ENCODE measurements around the gene ANTXR2. TPM values are rescaled to one million over a fixed set of nuclear protein-coding genes. Genes with fewer than 3 reads are reported as not detected.

ANTXR2 gene
- total and polyA plus RNA-seq, 7 donors, result 3.3 to 21.9 (median 10.3) TPM

DNA sequence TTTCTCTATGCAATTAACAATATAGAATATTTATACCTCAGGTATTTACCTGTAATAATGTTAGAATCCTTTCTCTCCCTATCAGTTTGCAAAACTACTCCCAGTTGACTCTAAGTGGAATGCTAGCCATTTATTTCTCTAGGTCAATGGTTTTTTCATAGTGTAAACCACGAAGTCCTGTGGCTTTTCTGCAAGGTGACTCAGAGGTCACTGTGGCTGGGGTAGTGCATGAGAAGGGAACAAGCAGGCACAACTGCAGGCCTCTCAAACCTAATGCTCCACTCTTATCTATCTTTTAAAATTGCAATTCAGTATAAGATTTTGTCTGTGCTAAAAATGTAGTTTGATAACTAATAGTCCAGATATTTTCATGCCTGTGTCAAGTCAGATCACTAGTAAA lies 159.4 kb downstream of the ANTXR2 start:
- H3K4me3 ChIP-seq, result no peak overlapping the region
- TF ChIP-seq, protein P1, sequence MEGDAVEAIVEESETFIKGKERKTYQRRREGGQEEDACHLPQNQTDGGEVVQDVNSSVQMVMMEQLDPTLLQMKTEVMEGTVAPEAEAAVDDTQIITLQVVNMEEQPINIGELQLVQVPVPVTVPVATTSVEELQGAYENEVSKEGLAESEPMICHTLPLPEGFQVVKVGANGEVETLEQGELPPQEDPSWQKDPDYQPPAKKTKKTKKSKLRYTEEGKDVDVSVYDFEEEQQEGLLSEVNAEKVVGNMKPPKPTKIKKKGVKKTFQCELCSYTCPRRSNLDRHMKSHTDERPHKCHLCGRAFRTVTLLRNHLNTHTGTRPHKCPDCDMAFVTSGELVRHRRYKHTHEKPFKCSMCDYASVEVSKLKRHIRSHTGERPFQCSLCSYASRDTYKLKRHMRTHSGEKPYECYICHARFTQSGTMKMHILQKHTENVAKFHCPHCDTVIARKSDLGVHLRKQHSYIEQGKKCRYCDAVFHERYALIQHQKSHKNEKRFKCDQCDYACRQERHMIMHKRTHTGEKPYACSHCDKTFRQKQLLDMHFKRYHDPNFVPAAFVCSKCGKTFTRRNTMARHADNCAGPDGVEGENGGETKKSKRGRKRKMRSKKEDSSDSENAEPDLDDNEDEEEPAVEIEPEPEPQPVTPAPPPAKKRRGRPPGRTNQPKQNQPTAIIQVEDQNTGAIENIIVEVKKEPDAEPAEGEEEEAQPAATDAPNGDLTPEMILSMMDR (IDR thresholded peaks at IDR 0.05), result no peak
- DNase-seq, result no peak
- intact Hi-C loops (cut with DNase I), result no loop called here
- no peaks in the 10 kb centered on the region for H3K9me3 ChIP-seq
- H3K27ac ChIP-seq, result no peak overlapping the region
- no peaks in the 10 kb centered on the region for H3K36me3 ChIP-seq (ENCODE audit: insufficient read depth in 1 of 2, low read depth in 1 of 2)
- no peaks in the 10 kb centered on the region for H3K27me3 ChIP-seq (ENCODE audit: insufficient read depth in 3 of 3, low read length in 2 of 3)
- WGBS, 3 donors, result 22 to 35% (median 24%) methylated on average over 1 of the region's 1 CpG
- ATAC-seq, result no peak
- H3K4me1 ChIP-seq, result no peaks in the 10 kb centered on the region

DNA sequence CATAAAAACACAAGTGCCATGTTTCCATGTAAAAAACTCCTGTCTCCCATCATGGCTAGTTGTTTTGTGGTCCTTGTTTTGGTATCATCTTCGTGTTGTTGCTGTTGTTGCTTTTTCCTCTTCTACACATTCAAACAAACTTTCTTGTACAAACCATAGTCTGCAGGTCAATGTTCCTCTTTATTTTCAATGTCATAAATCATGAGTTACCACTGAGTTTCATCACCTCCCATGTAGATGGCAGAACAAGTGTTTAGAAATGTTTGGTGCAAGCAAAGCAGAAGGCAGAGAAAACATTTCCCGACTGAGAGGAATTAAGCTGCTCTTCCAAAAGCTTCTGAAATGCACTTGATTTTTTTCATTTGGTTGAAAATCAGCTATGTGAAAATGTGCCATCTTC lies 166.0 kb downstream of the ANTXR2 start:
- Histone ChIP-seq H3K4me1 (no peaks in the 10 kb centered on the region), H3K27me3 (ENCODE audit: insufficient read depth in 3 of 3, low read length in 2 of 3) (no peaks in the 10 kb centered on the region), H3K36me3 (ENCODE audit: insufficient read depth in 1 of 2, low read depth in 1 of 2) (peaks cover 2 to 16% of the 10 kb centered on the region in 2 donors), H3K9me3 (no peaks in the 10 kb centered on the region), H3K27ac (no peak overlapping the region), H3K4me3 (no peak overlapping the region)
- no peak for DNase-seq
- ATAC-seq, result no peak
- TF ChIP-seq, protein P1 (IDR thresholded peaks at IDR 0.05), result no peak
- WGBS, 3 donors, result 76 to 81% (median 81%) methylated on average over 2 of the region's 2 CpGs
- intact Hi-C loops (cut with DNase I), result no loop called here

GRCh38 chr4:79906303-79906702 lies 166.7 kb downstream of the ANTXR2 start:
- Histone ChIP-seq H3K4me3 (no peak overlapping the region), H3K36me3 (ENCODE audit: insufficient read depth in 1 of 2, low read depth in 1 of 2) (peaks cover 2 to 16% of the 10 kb centered on the region in 2 donors), H3K27me3 (ENCODE audit: insufficient read depth in 3 of 3, low read length in 2 of 3) (no peaks in the 10 kb centered on the region), H3K27ac (no peak overlapping the region), H3K9me3 (no peaks in the 10 kb centered on the region), H3K4me1 (no peaks in the 10 kb centered on the region)
- WGBS, 3 donors, result 93 to 96% (median 95%) methylated on average over 5 of the region's 5 CpGs
- DNase-seq (no peak), ATAC-seq (no peak)
- intact Hi-C loops (cut with DNase I), result no loop called here
- TF ChIP-seq, protein P1 (IDR thresholded peaks at IDR 0.05), result no peak

DNA sequence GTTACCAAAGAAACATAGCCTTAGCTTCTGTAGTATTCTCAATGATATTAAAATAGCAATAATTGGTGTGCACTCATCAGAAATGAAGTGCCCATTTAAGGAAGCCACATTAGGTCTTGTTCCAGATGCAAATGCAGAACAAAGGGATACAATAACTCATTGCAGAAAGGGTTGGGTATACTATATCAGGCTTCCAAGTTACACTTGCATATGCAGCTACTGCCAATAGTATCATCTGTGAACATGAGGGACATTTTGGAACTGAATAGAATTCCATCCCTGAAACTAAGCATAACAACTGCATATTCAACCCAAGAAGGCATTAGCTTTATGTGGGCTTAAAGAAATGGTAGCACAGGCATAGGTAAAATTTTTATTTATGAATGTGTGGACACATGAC lies 167.8 kb downstream of the ANTXR2 start:
- H3K4me1 ChIP-seq, result no peaks in the 10 kb centered on the region
- ATAC-seq (no peak), DNase-seq (no peak)
- H3K4me3 ChIP-seq, result no peak overlapping the region
- H3K36me3 ChIP-seq (ENCODE audit: insufficient read depth in 1 of 2, low read depth in 1 of 2), result peaks cover 2 to 16% of the 10 kb centered on the region in 2 donors
- intact Hi-C loops (cut with DNase I), result no loop called here
- no peak overlapping the region for H3K27ac ChIP-seq
- TF ChIP-seq, protein P1 (IDR thresholded peaks at IDR 0.05), result no peak
- H3K27me3 ChIP-seq (ENCODE audit: insufficient read depth in 3 of 3, low read length in 2 of 3), result no peaks in the 10 kb centered on the region
- no peaks in the 10 kb centered on the region for H3K9me3 ChIP-seq

- no peak for DNase-seq
- ATAC-seq, result no peak
- Histone ChIP-seq H3K27ac (no peak overlapping the region), H3K4me3 (no peak overlapping the region), H3K36me3 (ENCODE audit: insufficient read depth in 1 of 2, low read depth in 1 of 2) (peaks cover 2 to 16% of the 10 kb centered on the region in 2 donors), H3K9me3 (no peaks in the 10 kb centered on the region), H3K4me1 (no peaks in the 10 kb centered on the region), H3K27me3 (ENCODE audit: insufficient read depth in 3 of 3, low read length in 2 of 3) (no peaks in the 10 kb centered on the region)
- WGBS, 3 donors, result 93 to 95% (median 95%) methylated on average over 1 of the region's 1 CpG
- intact Hi-C loops (cut with DNase I), result no loop called here
- TF ChIP-seq, protein P1 (IDR thresholded peaks at IDR 0.05), result no peak
Measured at GRCh38 chr4:79904331-79904730, 168.7 kb downstream of the ANTXR2 start.
